Measurements from ENCODE around the gene DUOXA2. TPM values are rescaled to one million over a fixed set of nuclear protein-coding genes. Genes with fewer than 3 reads are reported as not detected.

Gene DUOXA2
- total and polyA plus RNA-seq, 2 experiments from 2014 or later: not detected

GRCh38 chr15:45128971-45129639 is 15.0 kb downstream of the DUOXA2 start:
- peak overlapping the region; percentile 68 for H2AFZ ChIP-seq
- no peak overlapping the region for H3K9ac ChIP-seq
- H3K79me2 ChIP-seq (ENCODE audit: insufficient read depth): no peaks in the 10 kb centered on the region
- H3K4me2 ChIP-seq (ENCODE audit: unreplicated experiment): peak overlapping the region; percentile 37
- H3K4me3 ChIP-seq: peak overlapping the region; percentile 46
- WGBS, 2 experiments (ENCODE audit: low coverage in 1 of 2, low lambda C conversion rate in 2 of 2, missing lambda C conversion rate in 2 of 2): 5% methylated on average over 37 to 45 of the region's 47 CpGs
- no peaks in the 10 kb centered on the region for H4K20me1 ChIP-seq (ENCODE audit: insufficient read depth)
- H3K9me3 ChIP-seq (ENCODE audit: low read depth): no peaks in the 10 kb centered on the region
- DNase-seq: peak; percentile 21
- H3K9me2 ChIP-seq (ENCODE audit: insufficient read depth): no peaks in the 10 kb centered on the region
- in situ Hi-C loops (cut with MboI): no loop called here
- H3K27me3 ChIP-seq (replicated peaks; ENCODE audit: insufficient read depth): peaks cover 15% of the 10 kb centered on the region
- H3K4me1 ChIP-seq (ENCODE audit: insufficient read depth): no peaks in the 10 kb centered on the region
- no peak overlapping the region for H3K27ac ChIP-seq
- peak; percentile 62 for TF ChIP-seq EZH2 (IDR thresholded peaks at IDR 0.05; ENCODE audit: insufficient read depth, poor library complexity, severe bottlenecking)
- TF ChIP-seq EZH2phosphoT487 (IDR thresholded peaks at IDR 0.05; ENCODE audit: insufficient read depth, low read depth): no peak
- H3K36me3 ChIP-seq (ENCODE audit: low read depth): no peaks in the 10 kb centered on the region
- H3F3A ChIP-seq (ENCODE audit: insufficient read depth): no peaks in the 10 kb centered on the region

- Histone ChIP-seq H3K9me3 (ENCODE audit: low read depth) (no peaks in the 10 kb centered on the region), H3K9me2 (ENCODE audit: insufficient read depth) (no peaks in the 10 kb centered on the region), H3K4me2 (ENCODE audit: unreplicated experiment) (peak within 1 kb of the TSS; percentile 37), H3K36me3 (ENCODE audit: low read depth) (no peaks in the 10 kb centered on the region), H3K4me1 (ENCODE audit: insufficient read depth) (no peaks in the 10 kb centered on the region), H2AFZ (peak within 1 kb of the TSS; percentile 68), H3K9ac (no peak within 1 kb of the TSS), H4K20me1 (ENCODE audit: insufficient read depth) (no peaks in the 10 kb centered on the region), H3K79me2 (ENCODE audit: insufficient read depth) (no peaks in the 10 kb centered on the region), H3F3A (ENCODE audit: insufficient read depth) (no peaks in the 10 kb centered on the region), H3K27ac (no peak within 1 kb of the TSS), H3K27me3 (replicated peaks; ENCODE audit: insufficient read depth) (peaks cover 15% of the 10 kb centered on the region), H3K4me3 (peak within 1 kb of the TSS; percentile 46)
- in situ Hi-C loops (cut with MboI): no loop called here
- 2 to 4% methylated on average over 10 to 41 of the region's 46 CpGs for WGBS, 2 experiments (ENCODE audit: low coverage in 1 of 2, low lambda C conversion rate in 2 of 2, missing lambda C conversion rate in 2 of 2)
- no peak for TF ChIP-seq EZH2 (IDR thresholded peaks at IDR 0.05; ENCODE audit: insufficient read depth, poor library complexity, severe bottlenecking)
- TF ChIP-seq EZH2phosphoT487 (IDR thresholded peaks at IDR 0.05; ENCODE audit: insufficient read depth, low read depth): no peak
- DNase-seq: peak; percentile 56
Observed at GRCh38 chr15:45129651-45130129, 15.6 kb downstream of the DUOXA2 start, which contains the start of the genes DUOX1 and DUOXA1. TSS of gene DUOX1 (plus strand) at chr15:45129994. CDS start at chr15:45131967, 1,973 bp downstream. TSS of gene DUOXA1 (minus strand) at chr15:45129879. CDS start at chr15:45123014, 6,865 bp downstream.

DNA sequence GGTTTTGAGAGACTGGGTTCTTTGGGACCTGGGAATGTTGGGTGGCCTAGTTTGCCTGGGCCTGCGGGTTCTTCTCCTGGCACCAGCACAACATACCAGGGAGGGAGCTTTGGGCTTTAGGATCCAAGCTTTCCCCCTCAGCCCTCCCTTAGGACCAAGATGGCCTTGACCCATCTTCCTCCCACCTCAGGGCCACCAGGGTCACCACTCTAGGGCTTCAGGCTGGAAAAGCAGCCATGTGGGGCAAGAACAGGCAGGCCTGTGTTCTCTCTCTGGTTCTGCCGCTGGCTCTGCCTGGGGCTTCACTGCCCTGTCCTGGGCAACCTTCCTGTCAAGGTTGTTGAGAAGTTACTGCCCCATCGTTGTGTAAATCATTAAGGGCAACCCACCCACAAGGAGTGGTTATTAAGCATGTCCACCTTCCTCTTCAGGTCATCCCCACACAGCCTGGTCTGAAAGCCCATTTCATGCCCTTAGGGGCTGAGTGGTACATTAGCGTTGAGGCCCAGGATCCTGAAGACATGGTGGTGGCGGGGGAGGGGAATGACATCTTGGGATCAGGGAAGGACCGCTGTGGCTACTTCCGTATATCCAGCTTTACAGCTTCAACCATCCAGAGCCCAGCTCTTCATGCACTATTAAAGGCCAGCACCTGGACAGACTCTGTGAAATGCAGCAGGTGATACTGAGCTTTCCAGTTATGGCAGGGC is 16.3 kb downstream of the DUOXA2 start:
- WGBS, 2 experiments (ENCODE audit: low coverage in 1 of 2, low lambda C conversion rate in 2 of 2, missing lambda C conversion rate in 2 of 2): 70 to 73% methylated on average over 7 of the region's 7 CpGs
- H3K27me3 ChIP-seq (replicated peaks; ENCODE audit: insufficient read depth): peaks cover 15% of the 10 kb centered on the region
- in situ Hi-C loops (cut with MboI): no loop called here

DNA sequence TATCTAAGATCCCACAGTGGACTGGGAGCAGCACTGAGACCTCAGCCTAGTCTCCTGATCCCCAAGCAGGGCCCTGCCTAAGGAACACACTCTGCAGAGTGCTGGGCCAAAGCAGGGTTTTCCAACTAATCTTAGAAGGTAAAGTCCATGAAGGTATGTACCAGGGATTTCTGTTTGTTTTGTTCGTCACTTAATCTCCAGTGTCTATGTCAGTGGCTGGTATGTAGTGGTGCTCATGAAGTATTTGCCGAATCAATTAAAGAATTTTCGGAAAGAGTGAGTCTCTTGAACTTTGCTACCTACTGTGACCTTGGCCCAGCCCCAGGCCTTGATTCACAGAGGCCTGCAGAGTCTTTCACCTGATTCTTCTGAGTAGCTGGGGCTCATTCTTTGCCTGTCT is 17.4 kb downstream of the DUOXA2 start:
- H4K20me1 ChIP-seq (ENCODE audit: insufficient read depth): no peaks in the 10 kb centered on the region
- 94% methylated on average over 3 of the region's 3 CpGs for WGBS, 2 experiments (ENCODE audit: low coverage in 1 of 2, low lambda C conversion rate in 2 of 2, missing lambda C conversion rate in 2 of 2)
- in situ Hi-C loops (cut with MboI): no loop called here
- H3K27ac ChIP-seq: no peak overlapping the region
- H3K4me3 ChIP-seq: no peak overlapping the region
- peaks cover 15% of the 10 kb centered on the region for H3K27me3 ChIP-seq (replicated peaks; ENCODE audit: insufficient read depth)
- TF ChIP-seq EZH2phosphoT487 (IDR thresholded peaks at IDR 0.05; ENCODE audit: insufficient read depth, low read depth) (no peak), EZH2 (IDR thresholded peaks at IDR 0.05; ENCODE audit: insufficient read depth, poor library complexity, severe bottlenecking) (no peak)
- no peaks in the 10 kb centered on the region for H3K4me1 ChIP-seq (ENCODE audit: insufficient read depth)
- H3K9me2 ChIP-seq (ENCODE audit: insufficient read depth): no peaks in the 10 kb centered on the region
- no peak for DNase-seq
- no peaks in the 10 kb centered on the region for H3F3A ChIP-seq (ENCODE audit: insufficient read depth)
- no peak overlapping the region for H3K4me2 ChIP-seq (ENCODE audit: unreplicated experiment)
- no peak overlapping the region for H3K9ac ChIP-seq
- H3K36me3 ChIP-seq (ENCODE audit: low read depth): no peaks in the 10 kb centered on the region
- no peak overlapping the region for H2AFZ ChIP-seq
- no peaks in the 10 kb centered on the region for H3K79me2 ChIP-seq (ENCODE audit: insufficient read depth)
- no peaks in the 10 kb centered on the region for H3K9me3 ChIP-seq (ENCODE audit: low read depth)

More for the DNA sequence above, 16.3 kb downstream of the DUOXA2 start:
- H3K36me3 ChIP-seq (ENCODE audit: low read depth): no peaks in the 10 kb centered on the region
- no peak overlapping the region for H3K27ac ChIP-seq
- no peak overlapping the region for H3K9ac ChIP-seq
- H3K79me2 ChIP-seq (ENCODE audit: insufficient read depth): no peaks in the 10 kb centered on the region
- H3K4me1 ChIP-seq (ENCODE audit: insufficient read depth): no peaks in the 10 kb centered on the region
- no peak overlapping the region for H3K4me3 ChIP-seq
- no peak overlapping the region; the same call in 1 of the 2 replicates for H2AFZ ChIP-seq
- no peaks in the 10 kb centered on the region for H3K9me2 ChIP-seq (ENCODE audit: insufficient read depth)
- no peaks in the 10 kb centered on the region for H3F3A ChIP-seq (ENCODE audit: insufficient read depth)
- TF ChIP-seq EZH2 (IDR thresholded peaks at IDR 0.05; ENCODE audit: insufficient read depth, poor library complexity, severe bottlenecking) (no peak), EZH2phosphoT487 (IDR thresholded peaks at IDR 0.05; ENCODE audit: insufficient read depth, low read depth) (no peak)
- DNase-seq: no peak
- no peak overlapping the region for H3K4me2 ChIP-seq (ENCODE audit: unreplicated experiment)
- no peaks in the 10 kb centered on the region for H4K20me1 ChIP-seq (ENCODE audit: insufficient read depth)
- no peaks in the 10 kb centered on the region for H3K9me3 ChIP-seq (ENCODE audit: low read depth)

All from GM23248 (cell line).